A549 (cell line): ENCODE data around the gene TCP11. TPM values are rescaled to one million over a fixed set of nuclear protein-coding genes. Genes with fewer than 3 reads are reported as not detected.

Experiments used
- ATAC-seq, 2 experiments: fragments of 200-7000 bp in 1 of 2; fragments of >200 bp in 1 of 2; cut with Nextera tagmentation in 1 of 2; cut with Tn5 transposase in 1 of 2; 3 replicates each; pipeline versions ENCODE4 v1.8.0 to v1.9.1; 2018 to 2020; ENCODE audit warnings: mild to moderate bottlenecking in 1 of 2, moderate library complexity in 1 of 2
- CTCF ChIA-PET: fragments of 300-600 bp; sonication (Branson Sonifier 250); formaldehyde crosslinking; extraction: SDS; loops from one replicate; lab custom pipeline; 2021; ENCODE audit warnings: antibody characterized with exemption, inconsistent platforms; lab: Yijun Ruan, JAX
- POLR2A ChIA-PET: fragments of 350-600 bp; formaldehyde crosslinking; extraction: SDS; loops from one replicate; lab custom pipeline; 2021; ENCODE audit warnings: antibody characterized with exemption, inconsistent platforms; lab: Yijun Ruan, JAX
- DNase-seq, 2 experiments: peaks; one replicate each; pipeline versions ENCODE4 v3.0.0 to v3.0.0-alpha.2; 2011 to 2016; ENCODE audit warnings: low read depth in 1 of 2, low spot score in 1 of 2
- FAIRE-seq: peaks from 2 replicates; lab custom pipeline; 2011; peaks lifted over from hg19 to GRCh38; lab: Jason Lieb, UNC
- H3K27ac ChIP-seq, 2 experiments: fragments of >200 bp; sonication (Bioruptor Twin); formaldehyde crosslinking; 3 replicates each; pipeline ENCODE4 v1.5.1; 2016 to 2017
- H3K4me1 ChIP-seq: fragments of >200 bp; sonication (Bioruptor Twin); formaldehyde crosslinking; 3 replicates; pipeline ENCODE4 v1.6.1; 2016
- H3K4me2 ChIP-seq: fragments of >200 bp; sonication (Bioruptor Twin); formaldehyde crosslinking; 3 replicates; pipeline ENCODE4 v1.6.1; 2016
- H3K4me3 ChIP-seq: fragments of >200 bp; sonication (Bioruptor Twin); formaldehyde crosslinking; 3 replicates; pipeline ENCODE4 v1.5.1; 2016
- H3K9me3 ChIP-seq: fragments of >200 bp; sonication (Bioruptor Twin); formaldehyde crosslinking; 3 replicates; pipeline ENCODE4 v1.6.1; 2016
- BCL3 ChIP-seq: fragments of >200 bp; sonication (Bioruptor Twin); formaldehyde crosslinking; IDR thresholded peaks from 3 replicates; pipeline ENCODE4 v1.6.1; 2016
- BHLHE40 ChIP-seq: IDR thresholded peaks from 2 replicates; pipeline ENCODE4 v1.6.1; 2012; ENCODE audit warnings: low read depth, low read length, inconsistent platforms
- CBX8 ChIP-seq: fragments of 200-600 bp; sonication (generic); IDR thresholded peaks from 2 replicates; pipeline ENCODE4 v1.6.1; 2016
- CHD2 ChIP-seq: fragments of 150-350 bp; IDR thresholded peaks from 2 replicates; pipeline ENCODE4 v1.6.1; 2014; ENCODE audit warnings: low read length; ENCODE audit not compliant: partially characterized antibody
- CHD4 ChIP-seq: fragments of 200-600 bp; sonication (generic); IDR thresholded peaks from 2 replicates; pipeline ENCODE4 v1.6.1; 2016; ENCODE audit warnings: antibody characterized with exemption, mild to moderate bottlenecking, borderline replicate concordance
- CTCF ChIP-seq: fragments of >200 bp; sonication (Bioruptor Twin); formaldehyde crosslinking; IDR thresholded peaks from 3 replicates; pipeline ENCODE4 v1.5.1; 2016
- E2F6 ChIP-seq: IDR thresholded peaks from 2 replicates; pipeline ENCODE4 v1.6.1; 2012; ENCODE audit warnings: low read depth, borderline replicate concordance
- EHF ChIP-seq: fragments of 250-450 bp; sonication (Bioruptor Pico); IDR thresholded peaks from 2 replicates; pipeline ENCODE4 v1.5.0; 2020; ENCODE audit warnings: mild to moderate bottlenecking
- EHMT2 ChIP-seq: fragments of 200-600 bp; sonication (generic); IDR thresholded peaks from 2 replicates; pipeline ENCODE4 v1.6.1; 2016; ENCODE audit warnings: antibody characterized with exemption, low read depth, mild to moderate bottlenecking, moderate library complexity
- FOXS1 ChIP-seq: fragments of 250-450 bp; sonication (Bioruptor Pico); IDR thresholded peaks from 2 replicates; pipeline ENCODE4 v1.5.0; 2020; ENCODE audit warnings: mild to moderate bottlenecking, moderate library complexity
- HDAC2 ChIP-seq: fragments of 200-600 bp; sonication (generic); IDR thresholded peaks from 2 replicates; pipeline ENCODE4 v1.6.1; 2016
- HES2 ChIP-seq: fragments of >200 bp; sonication (Bioruptor Twin); formaldehyde crosslinking; IDR thresholded peaks from 2 replicates; pipeline ENCODE4 v1.6.1; 2016
- HOXA7 ChIP-seq: fragments of 250-450 bp; sonication (Bioruptor Pico); IDR thresholded peaks from 2 replicates; pipeline ENCODE4 v1.5.0; 2020; ENCODE audit warnings: mild to moderate bottlenecking, moderate library complexity
- JUN ChIP-seq, 2 experiments: fragments of >200 bp; sonication (Bioruptor Twin); formaldehyde crosslinking; IDR thresholded peaks; 2 replicates in 1 of 2; 3 replicates in 1 of 2; pipeline ENCODE4 v1.6.1; 2016 to 2017
- JUNB ChIP-seq: fragments of >200 bp; sonication (Bioruptor Twin); formaldehyde crosslinking; IDR thresholded peaks from 2 replicates; pipeline ENCODE4 v1.6.1; 2016
- KDM1A ChIP-seq: fragments of 200-600 bp; sonication (generic); IDR thresholded peaks from 2 replicates; pipeline ENCODE4 v1.6.1; 2016; ENCODE audit warnings: low read depth, mild to moderate bottlenecking
- MYC ChIP-seq: IDR thresholded peaks from 2 replicates; pipeline ENCODE4 v1.6.1; 2012; ENCODE audit warnings: mild to moderate bottlenecking, inconsistent platforms, low read length, improper control_type of control experiment, borderline replicate concordance
- NPAS2 ChIP-seq: fragments of 250-450 bp; sonication (Bioruptor Pico); IDR thresholded peaks from 2 replicates; pipeline ENCODE4 v1.8.0; 2022; ENCODE audit warnings: mild to moderate bottlenecking, moderate library complexity, borderline replicate concordance
- POLR2A ChIP-seq: IDR thresholded peaks from 2 replicates; pipeline ENCODE4 v1.6.1; 2012; ENCODE audit warnings: mild to moderate bottlenecking, low read length
- RAD21 ChIP-seq, 2 experiments: fragments of >200 bp in 1 of 2; sonication (Bioruptor Twin) in 1 of 2; formaldehyde crosslinking in 1 of 2; IDR thresholded peaks in 1 of 2; conservative IDR thresholded peaks in 1 of 2; 2 replicates in 1 of 2; 3 replicates in 1 of 2; pipeline ENCODE4 v1.6.1; 2012 to 2018; ENCODE audit warnings: inconsistent platforms in 1 of 2
- RARB ChIP-seq: fragments of 250-450 bp; sonication (Bioruptor Pico); IDR thresholded peaks from 2 replicates; pipeline ENCODE4 v1.8.0; 2021; ENCODE audit warnings: mild to moderate bottlenecking, moderate library complexity
- RFX5 ChIP-seq: fragments of 450-650 bp; IDR thresholded peaks from 2 replicates; pipeline ENCODE4 v1.7.1; 2014; ENCODE audit warnings: antibody characterized with exemption, mild to moderate bottlenecking, moderate library complexity
- RNF2 ChIP-seq: fragments of 200-600 bp; sonication (generic); IDR thresholded peaks from 2 replicates; pipeline ENCODE4 v1.6.1; 2016; ENCODE audit warnings: low read depth, mild to moderate bottlenecking, antibody characterized with exemption, moderate library complexity, borderline replicate concordance
- USF2 ChIP-seq: fragments of 450-650 bp; IDR thresholded peaks from 2 replicates; pipeline ENCODE4 v1.6.1; 2014; ENCODE audit warnings: antibody characterized with exemption
- ZNF302 ChIP-seq: fragments of 250-450 bp; sonication (Bioruptor Pico); IDR thresholded peaks from 2 replicates; pipeline ENCODE4 v1.9.0; 2021; ENCODE audit warnings: inconsistent platforms, mild to moderate bottlenecking, moderate library complexity
- WGBS: methylation state at CpG from one replicate; pipeline ENCODE4 v1.1.6; 2017; ENCODE audit errors: missing lambda C conversion rate; 5-methylcytosine and 5-hydroxymethylcytosine counted together
- polyA plus RNA-seq, 4 experiments: library from polyadenylated mRNA; depleted of rRNA in 3 of 4; stranded (reverse); fragments of >200 nt; fragmentation: RNase III in 1 of 4; extraction: RNeasy Plus Mini Kit Qiagen cat#74134 plus additional on column Dnase treatment in 1 of 4; gene quantifications; 2 replicates in 3 of 4; 3 replicates in 1 of 4; pipeline ENCODE4 v1.2.3, GENCODE V29; 2011 to 2017
- TF ChIP-seq, protein P1 (sequence below): fragments of 250-450 bp; sonication (Bioruptor Pico); IDR thresholded peaks from 2 replicates; pipeline ENCODE4 v1.5.0; 2020; ENCODE audit warnings: low read depth, mild to moderate bottlenecking, moderate library complexity

The TCP11 gene
- polyA plus RNA-seq, 2 of the 4 experiments (the other 2 are of a cell fraction), result 0.06 TPM; not detected in 1

GRCh38 chr6:35164277-35164676, 23.1 kb upstream of the TCP11 start:
- FAIRE-seq, result no peak
- ChIA-PET POLR2A (no interaction called here), CTCF (interaction anchor here (0.6 kb wide), 1 partner anchor 469 kb away, joined by 4 read pairs; no protein-coding TSS in a partner anchor)
- ATAC-seq, result no peak
- Histone ChIP-seq H3K4me1 (peaks cover 17% of the 10 kb centered on the region), H3K9me3 (no peaks in the 10 kb centered on the region; the same call in 2 of the 3 replicates), H3K4me3 (no peak overlapping the region), H3K27ac (no peak overlapping the region), H3K4me2 (no peak overlapping the region)
- no peak for DNase-seq
- TF ChIP-seq NPAS2 (CRISPR knock-in tag) (no peak), RNF2 (no peak), HOXA7 (no peak), RARB (no peak), JUNB (no peak), CBX8 (no peak), USF2 (no peak), FOXS1 (CRISPR knock-in tag) (no peak), BHLHE40 (no peak), CTCF (no peak), KDM1A (no peak), JUN (IDR thresholded peaks at IDR 0.05) (no peak), MYC (no peak), ZNF302 (no peak), CHD2 (no peak), EHF (CRISPR knock-in tag) (no peak), E2F6 (no peak)
- TF ChIP-seq, protein P1, sequence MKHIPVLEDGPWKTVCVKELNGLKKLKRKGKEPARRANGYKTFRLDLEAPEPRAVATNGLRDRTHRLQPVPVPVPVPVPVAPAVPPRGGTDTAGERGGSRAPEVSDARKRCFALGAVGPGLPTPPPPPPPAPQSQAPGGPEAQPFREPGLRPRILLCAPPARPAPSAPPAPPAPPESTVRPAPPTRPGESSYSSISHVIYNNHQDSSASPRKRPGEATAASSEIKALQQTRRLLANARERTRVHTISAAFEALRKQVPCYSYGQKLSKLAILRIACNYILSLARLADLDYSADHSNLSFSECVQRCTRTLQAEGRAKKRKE (CRISPR knock-in tag), result no peak
- WGBS, result 88% methylated on average over 6 of the region's 6 CpGs

DNA sequence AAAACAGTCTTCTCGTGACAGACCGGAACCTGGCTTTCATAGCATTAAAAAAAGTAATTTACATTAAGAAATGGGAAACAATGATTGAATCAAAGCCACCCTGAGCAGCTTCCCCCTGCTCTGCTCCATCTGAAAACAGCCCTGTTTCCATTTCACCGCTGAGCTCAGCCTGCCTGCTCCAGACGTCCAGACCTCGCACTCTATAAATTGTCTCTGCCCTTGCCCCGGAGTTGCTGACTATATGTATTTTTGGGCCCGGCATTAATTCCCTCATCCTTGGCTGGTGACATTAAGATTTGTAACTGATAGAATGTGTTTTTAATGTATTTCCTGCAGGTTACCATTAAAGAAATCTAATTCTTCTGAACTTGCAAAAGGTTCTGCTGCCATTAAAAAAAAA, 22.7 kb upstream of the TCP11 start:
- WGBS, result 94% methylated on average over 7 of the region's 7 CpGs
- no peak for TF ChIP-seq EHMT2
- TF ChIP-seq BCL3, result no peak
- no peak for TF ChIP-seq CHD4
- no peak for TF ChIP-seq USF2
- no peak for TF ChIP-seq HES2
- TF ChIP-seq RFX5, result no peak
- TF ChIP-seq MYC, result no peak
- TF ChIP-seq HDAC2, result no peak
- no peak for TF ChIP-seq POLR2A
- TF ChIP-seq CBX8, result no peak
- no peak for TF ChIP-seq RAD21 (conservative IDR thresholded peaks at IDR 0.05 in 1 of 2, IDR thresholded peaks at IDR 0.05 in 1 of 2)
- no peak for TF ChIP-seq JUN (IDR thresholded peaks at IDR 0.05)
- TF ChIP-seq, all 56 proteins: peak for 0
- H3K4me2 ChIP-seq, result no peak overlapping the region
- DNase-seq (no peak), FAIRE-seq (no peak), ATAC-seq (no peak)
- no peak overlapping the region for H3K27ac ChIP-seq
- H3K9me3 ChIP-seq, result no peaks in the 10 kb centered on the region; the same call in 2 of the 3 replicates
- ChIA-PET CTCF (interaction anchor here (1.3 kb wide), 1 partner anchor 42 kb away, joined by 3 read pairs; no protein-coding TSS in a partner anchor), POLR2A (no interaction called here)
- peaks cover 17% of the 10 kb centered on the region for H3K4me1 ChIP-seq
- H3K4me3 ChIP-seq, result no peak overlapping the region
